ENCODE results near the gene KDM4B. TPM values are rescaled to one million over a fixed set of nuclear protein-coding genes. Genes with fewer than 3 reads are reported as not detected.

Gene KDM4B
- total and polyA plus RNA-seq, 2 of the 8 experiments (the other 6 are each of a cell fraction or from before 2014, with no cell fraction given) = 12.0 to 31.9 TPM

DNA sequence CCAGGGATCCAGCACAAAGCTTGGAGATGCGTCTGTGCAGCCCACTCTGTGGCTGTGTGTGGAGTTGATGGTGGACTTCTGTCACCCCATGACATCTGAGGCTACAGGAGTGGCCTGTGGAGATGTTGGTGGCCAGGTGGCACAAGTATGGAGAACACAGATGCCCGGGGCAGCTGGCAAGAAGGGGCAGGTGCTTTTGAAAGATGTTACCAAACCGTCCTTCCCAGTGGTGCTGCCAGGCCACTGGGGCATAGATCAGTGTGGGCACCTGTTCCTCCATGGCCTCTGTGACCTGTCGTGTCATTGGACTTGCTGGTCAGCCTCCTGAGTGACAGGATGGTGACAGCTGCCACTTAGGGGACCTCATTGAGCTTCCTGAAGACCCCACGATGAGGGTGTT is 36.2 kb downstream of the KDM4B start (continued):
- no peak for TF ChIP-seq BACH1 (IDR thresholded peaks at IDR 0.05; ENCODE audit: low read length)
